HG03196 (cell line): ENCODE results near the gene FOXD4L6.
"Not testable (repeated sequence)": the region's sequence is repeated elsewhere in the genome, so short reads cannot be mapped to it uniquely, and the experiment has no call there.

ENCODE experiments used
- ATAC-seq: cut with Tn5 transposase; IDR thresholded peaks from one replicate; pipeline ENCODE4 v1.9.1; 2021; ENCODE audit not compliant: unreplicated experiment

FOXD4L6 gene

DNA sequence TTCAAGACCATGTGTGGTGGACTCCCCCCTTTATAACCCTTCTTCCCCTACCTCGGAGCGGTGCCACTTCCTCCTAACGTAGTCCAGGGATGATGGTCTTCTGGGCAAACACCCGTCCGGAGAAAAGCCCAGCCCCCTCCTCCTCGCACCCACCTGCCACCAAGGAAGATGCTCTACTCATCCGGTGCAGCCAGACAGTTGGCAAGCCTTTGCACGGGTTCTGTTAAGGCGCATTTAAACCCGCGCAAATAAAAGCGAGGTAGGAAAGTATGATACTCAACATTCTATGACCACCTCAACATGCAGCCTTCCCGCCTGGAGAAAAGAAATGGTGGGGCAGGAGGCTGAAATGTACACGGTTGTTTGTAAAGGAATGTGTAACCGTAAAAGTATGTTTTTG lies at the start of gene FOXD4L6:
Gene FOXD4L6 (minus strand): TSS at position 101 of the 400 bp plus-strand sequence. CDS start 298 bp downstream, outside the sequence.
- not testable (repeated sequence) for ATAC-seq

DNA sequence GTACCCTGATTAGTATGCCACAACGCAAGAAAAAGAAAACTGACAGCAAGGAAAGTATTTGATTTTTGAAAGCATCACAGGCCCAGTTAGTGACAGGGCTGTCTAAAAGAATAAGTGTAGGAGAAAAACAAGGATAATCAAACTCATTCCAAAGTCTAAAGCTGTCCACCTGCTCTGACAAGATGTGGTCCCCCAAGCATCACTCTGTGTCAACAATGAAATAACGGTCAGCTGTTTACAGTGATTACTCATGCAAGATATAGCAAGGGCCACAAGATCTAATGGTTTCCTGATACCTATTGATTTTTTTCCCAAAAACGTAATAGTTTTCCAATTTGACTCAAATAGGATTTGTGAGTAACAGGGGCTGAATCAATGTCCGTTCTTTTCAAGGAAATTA lies 46.5 kb upstream of the FOXD4L6 start:
- ATAC-seq, result not testable (repeated sequence)

DNA sequence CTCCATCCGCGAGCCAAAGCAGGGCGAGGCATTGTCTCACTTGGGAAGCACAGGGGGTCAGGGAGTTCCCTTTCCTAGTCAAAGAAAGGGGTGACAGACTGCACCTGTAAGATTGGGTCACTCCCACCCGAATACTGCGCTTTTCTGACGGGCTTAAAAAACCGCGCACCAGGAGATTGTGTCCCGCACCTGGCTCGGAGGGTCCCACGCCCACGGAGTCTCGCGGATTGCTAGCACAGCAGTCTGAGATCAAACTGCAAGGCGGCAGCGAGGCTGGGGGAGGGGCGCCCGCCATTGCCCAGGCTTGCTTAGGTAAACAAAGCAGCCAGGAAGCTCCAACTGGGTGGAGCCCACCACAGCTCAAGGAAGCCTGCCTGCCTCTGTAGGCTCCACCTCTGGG lies 21.6 kb upstream of the FOXD4L6 start:
- ATAC-seq, result not testable (repeated sequence)

DNA sequence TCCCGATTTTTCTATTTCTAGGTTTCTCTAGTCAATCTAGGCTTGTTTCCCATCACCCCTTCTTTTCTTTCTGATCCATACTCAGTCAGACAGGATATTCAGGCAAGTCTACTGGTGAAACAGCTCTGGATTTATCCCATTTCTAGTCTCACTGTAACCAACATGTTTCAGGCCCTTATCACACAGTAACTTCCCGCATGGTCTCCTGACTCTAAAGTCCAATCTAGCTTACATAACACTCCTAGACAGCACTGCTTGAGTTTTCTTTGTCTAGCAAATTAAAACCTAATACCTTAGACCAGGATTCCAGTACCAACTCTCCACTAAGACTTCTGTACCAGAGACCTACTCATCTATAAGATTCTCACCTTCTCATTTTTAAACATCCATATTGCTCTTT lies 13.4 kb upstream of the FOXD4L6 start:
- ATAC-seq, result not testable (repeated sequence)

DNA sequence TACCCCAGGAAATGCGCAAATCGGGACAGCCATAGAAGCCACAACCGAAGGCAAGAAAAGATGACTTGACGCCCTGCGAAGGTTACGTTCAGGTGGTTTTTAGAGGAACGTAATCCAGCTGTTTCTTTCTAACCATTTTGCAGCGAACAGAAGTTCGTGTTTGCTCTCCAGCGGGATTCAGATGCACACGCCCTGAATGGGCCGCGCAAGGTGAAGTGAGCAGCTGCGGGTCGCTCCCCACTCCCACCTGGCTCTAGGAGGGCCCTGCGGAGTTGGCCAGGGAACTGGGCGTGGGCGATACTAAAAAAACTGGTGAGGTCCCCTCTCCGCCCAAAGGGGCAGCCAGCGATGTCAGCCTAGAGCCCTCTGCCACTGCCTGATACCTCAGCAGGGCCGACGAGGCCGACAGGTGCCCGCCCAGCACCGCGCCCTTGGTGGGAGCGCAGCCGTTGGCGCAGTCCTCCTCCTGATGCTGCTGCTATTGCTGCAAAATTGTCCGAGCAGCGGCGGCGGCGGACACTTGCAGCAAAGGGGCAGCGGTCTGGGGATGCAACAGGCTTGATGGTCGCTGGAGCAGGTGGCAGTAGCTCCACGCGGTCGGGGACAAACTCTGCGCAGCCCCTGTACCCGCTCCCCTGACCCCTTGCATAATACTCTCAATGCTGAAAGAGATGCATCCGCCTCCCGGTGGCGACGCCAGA lies 1.6 kb downstream of the FOXD4L6 start:
- ATAC-seq, result not testable (repeated sequence)

DNA sequence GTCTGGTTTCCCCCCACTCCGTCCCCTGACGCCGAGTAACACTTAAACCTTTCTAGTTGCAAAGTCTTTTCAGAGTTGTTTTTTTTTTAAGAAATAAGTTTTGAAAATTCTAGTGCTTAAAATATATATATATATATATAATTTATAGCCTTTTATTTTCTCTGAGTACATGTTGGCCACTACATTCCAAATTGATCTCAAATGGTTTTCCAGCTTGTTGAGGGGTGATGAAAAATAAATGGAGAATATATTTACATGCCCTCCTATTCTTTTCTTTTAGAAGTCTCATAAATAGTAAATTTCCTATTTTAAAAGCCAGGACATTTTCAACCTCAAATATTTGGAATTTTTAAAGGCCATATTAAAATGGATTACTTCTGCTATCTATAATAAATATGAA lies 2.5 kb downstream of the FOXD4L6 start:
- ATAC-seq, result not testable (repeated sequence)

DNA sequence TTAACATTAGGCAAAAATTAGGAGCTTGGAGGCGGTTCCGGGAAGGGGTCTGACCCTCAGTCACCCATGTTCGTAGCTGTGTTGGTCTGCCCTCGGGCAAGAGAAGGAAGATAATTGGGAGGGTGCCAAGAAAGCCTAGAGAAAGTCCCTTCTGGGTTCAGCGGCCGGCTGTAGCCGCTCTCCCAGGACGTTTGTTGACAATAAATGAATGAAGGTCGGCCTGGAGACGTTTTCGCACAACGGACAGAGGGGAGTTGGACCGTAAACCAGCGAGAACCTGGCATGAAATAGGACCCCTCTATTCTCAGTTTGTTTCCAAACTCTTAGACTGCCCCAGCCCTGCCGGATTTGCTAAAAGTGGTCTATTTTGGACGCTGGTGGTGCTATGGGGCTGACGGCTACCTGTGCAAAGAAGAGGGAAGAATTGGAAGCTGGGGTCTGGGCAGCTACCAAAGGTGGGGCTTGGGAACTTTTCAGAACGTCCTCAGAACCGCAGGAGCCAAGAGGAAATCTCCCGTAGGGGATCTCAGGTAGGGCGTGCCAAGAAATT lies 3.3 kb downstream of the FOXD4L6 start:
- ATAC-seq, result not testable (repeated sequence)

DNA sequence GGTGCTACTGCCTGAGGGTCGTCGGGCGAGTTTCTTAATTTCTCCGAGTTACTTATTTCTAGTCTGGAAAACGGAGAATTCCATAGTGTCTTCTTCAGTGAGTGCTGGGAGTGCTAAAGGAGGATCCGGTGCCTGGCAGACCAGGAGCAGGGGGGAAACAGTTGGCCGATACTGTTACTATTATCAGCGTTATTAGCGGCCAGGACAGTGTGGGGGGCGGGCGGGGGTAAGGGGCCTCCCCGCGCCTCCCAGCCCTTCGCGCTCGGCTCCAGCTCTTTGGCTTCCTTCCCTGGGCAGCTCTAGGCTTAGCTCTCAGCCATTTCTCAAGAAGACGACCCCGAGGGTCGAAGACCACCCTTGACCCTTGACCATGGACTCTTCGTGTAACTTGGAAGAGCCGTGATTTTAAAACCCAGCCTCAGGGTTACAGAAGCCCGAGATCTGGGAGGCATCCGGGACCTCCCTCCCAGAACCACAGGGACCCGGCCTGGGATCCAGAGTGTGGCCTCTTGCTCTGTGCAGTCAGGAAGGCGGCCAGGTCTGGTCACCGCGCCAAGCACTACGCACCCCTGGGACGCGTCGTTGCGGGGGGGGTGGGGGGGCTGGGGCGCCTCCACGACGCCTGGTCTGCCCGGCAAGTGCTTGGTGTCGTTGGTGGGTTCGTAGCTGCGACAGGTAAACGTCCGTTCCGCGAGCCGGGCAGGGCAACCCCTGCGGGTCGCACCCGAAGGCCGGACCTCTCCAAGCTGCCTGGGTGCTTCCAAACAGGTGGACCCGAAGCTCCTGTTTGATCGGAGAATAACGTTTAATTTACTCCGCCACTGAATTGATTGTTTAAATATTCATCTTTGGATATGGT lies 4.0 kb downstream of the FOXD4L6 start:
- not testable (repeated sequence) for ATAC-seq

DNA sequence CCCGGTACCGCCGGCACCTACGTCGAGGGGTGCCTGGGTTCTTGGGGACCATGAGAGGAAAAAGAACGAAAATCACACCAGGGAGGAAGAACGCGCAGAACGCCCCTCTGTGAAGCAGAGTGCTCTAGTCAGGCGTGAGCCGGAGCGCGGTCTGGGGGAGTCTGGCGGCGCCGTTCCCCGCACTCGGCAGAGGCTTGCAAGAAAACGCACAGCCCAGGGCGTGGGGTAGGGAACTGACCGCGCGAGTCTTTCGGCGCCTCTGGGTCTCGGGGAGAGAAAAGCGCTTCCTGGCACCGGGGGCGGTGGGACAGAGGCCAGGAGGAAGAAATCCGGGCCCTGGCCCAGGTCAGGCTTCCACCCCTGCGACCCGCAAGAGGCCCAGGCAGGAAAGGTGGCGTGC lies 4.7 kb downstream of the FOXD4L6 start:
- ATAC-seq, result not testable (repeated sequence)

DNA sequence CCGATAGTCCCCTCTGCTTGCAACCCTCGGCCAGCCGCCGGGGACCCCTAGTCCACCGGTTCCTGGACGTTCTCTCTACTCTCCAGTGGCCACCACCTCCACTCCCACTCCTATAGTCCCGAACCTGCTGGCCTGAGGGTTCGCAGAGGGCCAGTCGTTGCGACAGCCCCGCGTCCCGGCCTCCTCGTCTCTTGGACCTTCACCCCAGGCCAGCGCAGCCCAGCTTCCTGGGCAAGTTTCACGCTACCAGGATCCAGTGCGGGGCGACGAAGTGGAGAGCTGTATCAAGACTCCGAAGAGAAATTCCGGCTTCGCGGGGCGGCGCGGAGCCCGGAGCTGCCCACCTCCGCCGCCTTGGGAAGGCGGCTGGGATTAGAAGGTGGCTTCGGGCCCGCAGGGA lies 5.1 kb downstream of the FOXD4L6 start:
- not testable (repeated sequence) for ATAC-seq

DNA sequence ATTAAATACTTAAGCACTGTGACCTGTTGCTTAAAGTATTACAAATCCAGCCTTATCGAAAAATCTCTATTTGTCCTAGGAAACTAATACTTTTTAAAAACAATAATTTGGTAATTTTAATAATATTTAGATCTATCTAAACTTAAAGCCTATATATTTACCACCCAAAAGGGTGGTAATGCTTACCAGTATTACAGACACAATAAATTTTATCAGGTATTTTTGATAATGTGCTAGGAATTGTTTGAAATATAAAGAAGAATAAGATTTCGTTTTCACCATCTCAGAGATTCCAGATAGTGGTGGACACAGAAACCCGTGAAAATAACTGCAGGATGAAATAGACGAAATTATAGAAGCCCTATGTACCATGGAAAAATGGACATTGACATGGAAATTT lies 7.8 kb downstream of the FOXD4L6 start:
- ATAC-seq, result not testable (repeated sequence)

DNA sequence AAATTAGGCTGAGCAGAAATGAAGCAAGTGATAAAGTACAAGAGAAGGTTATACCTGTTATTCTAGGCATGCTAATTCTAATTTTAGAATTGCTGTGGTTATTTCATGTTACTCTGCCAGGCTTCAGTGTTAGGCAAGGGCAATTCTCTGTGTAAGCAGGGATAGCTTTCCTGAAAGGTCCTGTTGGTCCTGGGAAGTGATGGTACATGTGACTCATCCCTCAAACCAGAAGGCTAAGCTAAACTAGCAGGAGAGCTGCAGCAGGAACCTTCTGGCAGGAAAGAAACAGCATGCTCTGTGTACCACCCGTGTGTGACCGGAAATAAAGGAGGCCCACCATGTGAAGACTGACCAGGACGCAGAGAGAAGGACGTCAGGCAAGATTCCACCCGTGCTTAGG lies 8.8 kb downstream of the FOXD4L6 start:
- ATAC-seq, result not testable (repeated sequence)

DNA sequence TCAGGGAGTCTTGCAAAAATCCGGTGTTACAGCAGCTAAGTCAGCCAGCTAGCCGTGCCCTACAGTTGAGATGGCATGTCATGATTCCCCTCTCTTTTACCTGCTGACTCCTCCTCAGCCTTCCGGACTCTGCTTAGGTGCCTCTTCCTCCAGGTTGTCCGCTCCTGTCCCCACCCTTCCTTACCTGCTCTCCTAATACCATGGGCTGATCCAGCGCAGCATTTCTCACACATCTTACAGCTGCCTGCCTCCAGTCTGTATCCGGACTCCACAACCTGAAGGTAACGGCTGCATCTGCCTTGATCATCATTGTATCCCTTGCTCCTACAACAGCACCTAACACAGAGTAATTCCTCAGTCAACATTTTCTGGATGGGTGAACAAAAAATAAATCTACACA lies 9.2 kb downstream of the FOXD4L6 start:
- ATAC-seq, result not testable (repeated sequence)

DNA sequence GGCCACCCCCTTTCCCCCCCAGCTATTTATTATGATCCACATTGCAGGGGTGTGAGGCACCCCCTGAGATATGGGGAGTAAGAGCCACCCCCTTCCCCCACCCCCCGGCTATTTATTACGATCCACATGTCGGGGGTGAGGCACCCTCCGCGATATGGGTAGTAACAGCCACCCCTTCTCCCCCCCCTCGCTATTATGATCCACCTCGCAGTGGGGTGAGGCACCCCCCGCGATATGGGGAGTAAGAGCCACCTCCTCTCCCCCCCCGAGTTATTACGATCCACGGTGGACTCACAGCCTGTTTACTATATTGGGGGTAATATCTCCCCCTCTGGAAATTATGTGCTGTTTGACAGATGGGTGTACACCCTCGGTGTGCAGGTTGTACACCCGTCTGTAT lies 15.1 kb downstream of the FOXD4L6 start:
- ATAC-seq, result not testable (repeated sequence)

DNA sequence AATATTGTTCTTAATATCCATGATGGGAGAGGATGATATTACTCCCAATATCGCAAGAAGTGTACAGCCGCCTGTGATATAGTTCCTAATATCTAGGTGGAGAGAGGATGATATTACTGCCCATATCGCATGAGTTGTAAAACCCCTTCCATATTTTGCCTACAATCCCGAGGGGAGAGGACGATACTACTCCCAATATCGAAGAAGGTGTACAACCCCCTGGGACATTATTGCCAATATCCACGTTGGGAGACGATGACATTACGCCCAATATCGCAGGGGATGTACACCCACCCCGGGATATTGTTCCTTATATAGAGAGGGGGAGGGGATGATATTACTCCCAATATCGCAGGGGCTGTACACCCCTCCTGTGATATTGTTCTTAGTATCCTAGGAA lies 17.1 kb downstream of the FOXD4L6 start:
- not testable (repeated sequence) for ATAC-seq

DNA sequence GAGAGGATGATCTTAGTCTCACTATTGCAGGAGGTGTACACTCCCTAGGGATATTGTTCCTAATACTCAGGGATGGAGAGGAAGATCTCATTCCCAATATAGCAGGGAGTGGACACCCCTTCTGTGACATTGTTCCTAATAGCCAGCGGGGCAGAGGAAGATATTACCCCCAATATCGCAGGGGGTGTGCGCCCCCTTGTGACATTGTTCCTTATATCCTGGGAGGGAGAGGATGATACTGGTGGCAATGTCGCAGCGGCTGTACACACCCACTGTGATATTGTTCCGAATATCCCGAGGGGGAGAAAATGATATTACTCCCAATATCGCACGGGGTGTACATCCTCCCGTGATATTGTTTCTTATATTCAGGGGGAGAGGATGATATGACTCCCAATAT lies 17.6 kb downstream of the FOXD4L6 start:
- not testable (repeated sequence) for ATAC-seq

DNA sequence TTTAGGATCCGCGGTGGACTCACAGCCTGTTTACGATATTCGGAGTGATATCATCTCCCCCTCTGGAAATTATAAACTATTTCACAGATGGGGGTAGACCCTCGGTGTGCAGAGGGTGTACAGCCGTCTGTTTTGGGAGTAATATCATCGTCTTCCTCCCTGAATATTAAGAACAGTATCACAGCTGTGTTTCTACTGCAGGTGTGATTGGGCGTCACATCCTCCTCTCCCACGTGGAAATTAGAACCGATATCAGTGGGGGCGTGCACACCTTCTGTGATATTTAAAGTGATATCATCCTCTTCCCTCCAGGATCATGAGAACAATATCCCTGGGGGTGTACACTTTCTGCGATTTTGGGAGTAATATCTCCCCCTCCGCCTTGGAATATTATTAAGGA lies 19.2 kb downstream of the FOXD4L6 start:
- not testable (repeated sequence) for ATAC-seq

DNA sequence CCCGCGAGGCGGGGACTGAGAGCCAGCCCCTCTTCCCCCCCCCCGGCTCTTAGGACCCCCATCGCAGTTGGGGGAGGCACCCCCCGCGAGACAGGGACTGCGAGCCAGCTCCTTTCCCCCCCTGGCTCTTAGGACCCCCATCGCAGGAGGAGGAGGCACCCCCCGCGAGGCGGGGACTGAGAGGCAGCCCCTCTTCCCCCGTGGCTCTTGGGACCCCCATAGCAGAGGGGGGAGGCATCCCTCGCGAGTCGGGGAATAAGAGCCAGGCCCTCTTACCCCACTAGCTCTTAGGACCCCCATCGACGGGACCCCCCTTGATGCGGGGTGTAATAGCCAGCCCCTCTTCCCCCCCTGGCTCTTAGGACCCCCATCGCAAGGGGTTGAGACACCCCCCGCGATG lies 19.7 kb downstream of the FOXD4L6 start:
- ATAC-seq, result not testable (repeated sequence)

DNA sequence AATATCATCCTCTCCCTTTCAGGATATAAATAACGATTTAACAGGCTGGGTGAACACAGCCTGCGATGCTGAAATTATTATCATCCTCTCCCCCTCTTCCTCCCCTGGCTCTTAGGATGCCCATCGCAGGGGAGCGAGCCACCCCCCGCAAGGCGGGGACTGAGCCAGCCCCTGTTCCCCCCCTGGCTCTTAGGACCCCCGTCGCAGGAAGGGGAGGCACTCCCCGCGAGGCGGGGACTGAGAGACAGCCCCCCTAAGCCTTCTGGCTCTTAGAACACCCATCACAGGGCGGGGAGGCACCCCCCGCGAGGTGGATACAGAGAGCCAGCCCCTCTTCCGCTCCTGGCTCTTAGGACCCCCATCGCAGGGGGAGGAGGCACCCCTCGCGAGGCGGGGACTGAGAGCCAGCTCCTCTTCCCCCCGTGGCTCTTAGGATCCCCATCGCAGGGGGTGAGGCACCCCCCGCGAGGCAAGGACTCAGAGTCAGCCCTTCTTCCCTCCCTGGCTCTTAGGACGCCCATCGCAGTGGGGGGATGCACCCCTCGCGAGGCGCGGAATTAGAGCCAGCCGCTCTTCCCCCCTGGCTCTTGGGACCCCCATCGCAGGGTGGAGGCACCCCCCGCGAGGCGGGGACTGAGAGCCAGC lies 21.9 kb downstream of the FOXD4L6 start:
- not testable (repeated sequence) for ATAC-seq

DNA sequence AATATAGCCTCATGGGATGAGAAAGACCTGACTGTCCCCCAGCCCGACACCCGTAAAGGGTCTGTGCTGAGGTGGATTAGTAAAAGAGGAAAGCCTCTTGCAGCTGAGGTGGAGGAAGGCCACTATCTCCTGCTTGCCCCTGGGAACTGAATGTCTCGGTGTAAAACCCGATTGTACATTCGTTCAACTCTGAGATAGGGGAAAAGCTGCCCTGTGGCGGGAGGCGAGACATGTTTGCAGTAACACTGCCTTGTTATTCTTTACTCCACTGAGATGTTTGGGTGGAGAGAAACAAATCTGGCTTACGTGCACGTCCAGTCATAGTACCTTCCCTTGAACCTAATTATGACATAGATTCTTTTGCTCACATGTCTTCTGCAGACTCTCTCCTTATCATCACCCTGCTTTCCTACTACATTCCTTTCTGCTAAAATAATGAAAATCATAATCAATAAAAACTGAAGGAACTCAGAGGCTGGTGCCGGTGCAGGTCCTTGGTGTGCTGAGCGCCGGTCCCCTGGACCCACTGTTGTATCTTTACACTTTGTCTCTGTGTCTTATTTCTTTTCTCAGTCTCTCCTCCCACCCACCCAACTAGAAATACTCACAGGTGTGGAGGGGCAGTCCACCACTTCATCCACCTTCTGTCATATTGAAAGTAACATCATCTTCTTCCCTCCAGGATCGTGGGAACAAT lies 22.8 kb downstream of the FOXD4L6 start:
- not testable (repeated sequence) for ATAC-seq

DNA sequence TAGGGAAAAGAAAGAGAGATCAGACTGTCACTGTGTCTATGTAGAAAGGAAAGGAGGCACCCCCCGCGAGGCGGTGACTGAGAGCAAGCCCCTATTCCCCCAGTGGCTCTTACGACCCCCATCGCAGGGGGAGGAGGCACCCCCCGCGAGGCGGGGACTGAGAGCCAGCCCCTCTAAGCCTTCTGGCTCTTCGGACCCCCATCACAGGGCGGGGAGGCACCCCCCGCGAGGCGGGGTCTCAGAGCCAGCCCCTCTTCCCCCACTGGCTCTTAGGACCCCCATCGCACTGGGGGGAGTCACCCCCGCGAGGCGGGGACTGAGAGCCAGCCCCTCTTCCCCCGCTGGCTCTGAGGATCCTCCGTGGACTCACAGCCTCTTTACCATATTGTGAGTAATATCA lies 23.9 kb downstream of the FOXD4L6 start:
- ATAC-seq, result not testable (repeated sequence)
